HT-29 (cell line): Measurements from ENCODE around the gene HIGD2B. TPM values are rescaled to one million over a fixed set of nuclear protein-coding genes. Genes with fewer than 3 reads are reported as not detected.

Experiments
- small RNA-seq: library from RNA; depleted of rRNA; stranded (forward); fragments of <200 nt; gene quantifications from one replicate; pipeline ENCODE3, GENCODE V24; 2014
- total RNA-seq: library from RNA; depleted of rRNA; stranded (reverse); fragments of >200 nt; shearing (Covaris generic); gene quantifications from 2 replicates; pipeline ENCODE4 v1.2.3, GENCODE V29; 2014; rRNA removed

The HIGD2B gene
- total RNA-seq, 1 experiment from 2014 or later, result 1.0 TPM

Small RNA genes within 50 kb of the gene (small RNA-seq; reads per million reads assigned to genes)
- not detected for gene RN7SL853P

Other genes with a start within 250 kb of the HIGD2B start
- 39.4 and 44.1 TPM in 2 replicates for gene ARIH1, start 211.9 kb downstream of the HIGD2B start, total RNA-seq
- gene GOLGA6B, start 31.5 kb downstream of the HIGD2B start, total RNA-seq, result not detected in 2 replicates
- gene BBS4, start within 50 bp of the HIGD2B start, total RNA-seq, result 13.5 and 14.2 TPM in 2 replicates
- 90.1 and 109 TPM in 2 replicates for gene ADPGK, start 97.6 kb upstream of the HIGD2B start, total RNA-seq